Chondrocyte (in vitro differentiated cells): Measurements from ENCODE around the gene SMIM24. TPM values are rescaled to one million over a fixed set of nuclear protein-coding genes. Genes with fewer than 3 reads are reported as not detected.
A peak's percentile ranks its signal among the peaks of the same experiment; 100 is the strongest.

Experiments used
- DNase-seq: peaks from one replicate; pipeline ENCODE4 v3.0.0; 2021; ENCODE audit warnings: mixed read lengths, low spot score
- H3K27ac Mint-ChIP-seq: one replicate; pipeline ENCODE4 v1.8.0; 2021; ENCODE audit warnings: mild to moderate bottlenecking, moderate library complexity, mixed read lengths; ENCODE audit not compliant: unreplicated experiment
- H3K27me3 Mint-ChIP-seq: 2 replicates; pipeline ENCODE4 v1.8.0; 2021; ENCODE audit warnings: low read depth, mixed read lengths
- H3K36me3 Mint-ChIP-seq: 2 replicates; pipeline ENCODE4 v1.8.0; 2021; ENCODE audit warnings: low read depth, mixed read lengths
- H3K4me1 Mint-ChIP-seq: 2 replicates; pipeline ENCODE4 v1.8.0; 2021; ENCODE audit warnings: low read depth, mild to moderate bottlenecking, mixed read lengths
- H3K4me3 Mint-ChIP-seq: one replicate; pipeline ENCODE4 v1.8.0; 2021; ENCODE audit warnings: mild to moderate bottlenecking, moderate library complexity, mixed read lengths; ENCODE audit not compliant: unreplicated experiment
- H3K9me3 Mint-ChIP-seq: 2 replicates; pipeline ENCODE4 v1.8.0; 2021; ENCODE audit warnings: low read depth, mixed read lengths
- total RNA-seq: library from RNA; stranded (reverse); gene quantifications from 3 replicates; pipeline ENCODE4 v1.2.1, GENCODE V29; 2021
- TF ChIP-seq, protein P1 (sequence below): fragments of 200-600 bp; sonication (generic); IDR thresholded peaks from 2 replicates; pipeline ENCODE4 v1.5.0; 2021; ENCODE audit warnings: antibody characterized with exemption, mild to moderate bottlenecking, moderate library complexity

SMIM24 gene
- total RNA-seq, 1 donor from 2014 or later = not detected

DNA sequence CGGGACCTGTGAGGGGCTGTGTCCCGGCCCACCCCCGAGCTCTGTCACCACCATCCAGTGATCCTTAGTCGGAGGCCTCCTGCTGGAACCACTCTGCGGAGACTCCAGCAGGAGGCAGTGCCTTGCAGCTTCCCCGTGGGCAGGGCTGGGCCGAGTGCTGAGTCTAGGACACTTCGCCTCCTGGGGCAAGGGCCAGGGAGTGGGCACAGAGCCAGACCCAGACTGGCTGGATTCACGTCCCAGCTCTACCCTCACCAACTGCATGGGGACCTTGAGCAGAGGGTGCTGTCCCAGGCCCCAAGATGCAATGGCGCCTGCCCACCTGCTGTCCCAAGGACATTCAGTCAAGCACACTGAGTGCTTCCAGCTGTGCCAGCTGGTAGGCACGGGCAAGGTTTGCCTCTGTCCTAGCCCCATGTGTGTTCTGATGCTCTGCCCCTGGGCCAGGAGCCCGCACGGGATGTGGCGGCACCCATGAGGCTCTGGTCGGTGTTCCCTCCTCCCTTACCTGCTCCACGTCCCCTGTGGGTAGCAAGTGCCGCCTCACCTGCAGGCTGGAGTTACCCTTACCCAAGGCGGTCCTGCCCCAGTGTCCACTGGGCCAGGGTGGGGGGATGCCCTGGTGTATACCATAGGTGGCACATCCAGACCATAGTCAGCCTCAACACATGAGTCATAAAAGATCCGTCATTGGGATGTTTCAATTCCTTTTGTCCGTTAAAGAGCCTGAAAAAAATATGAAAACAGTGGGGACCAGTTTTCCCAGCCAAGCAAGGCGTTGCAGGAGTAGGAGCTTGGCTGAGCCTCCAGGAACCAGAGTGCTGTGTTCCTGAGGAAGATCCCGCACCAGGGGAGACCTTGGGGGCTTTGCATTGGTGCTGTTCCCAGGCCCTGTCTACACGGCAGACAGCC is 33.2 kb upstream of the SMIM24 start:
- DNase-seq = no peak
- no peak overlapping the region for H3K27ac Mint-ChIP-seq
- TF ChIP-seq, protein P1, sequence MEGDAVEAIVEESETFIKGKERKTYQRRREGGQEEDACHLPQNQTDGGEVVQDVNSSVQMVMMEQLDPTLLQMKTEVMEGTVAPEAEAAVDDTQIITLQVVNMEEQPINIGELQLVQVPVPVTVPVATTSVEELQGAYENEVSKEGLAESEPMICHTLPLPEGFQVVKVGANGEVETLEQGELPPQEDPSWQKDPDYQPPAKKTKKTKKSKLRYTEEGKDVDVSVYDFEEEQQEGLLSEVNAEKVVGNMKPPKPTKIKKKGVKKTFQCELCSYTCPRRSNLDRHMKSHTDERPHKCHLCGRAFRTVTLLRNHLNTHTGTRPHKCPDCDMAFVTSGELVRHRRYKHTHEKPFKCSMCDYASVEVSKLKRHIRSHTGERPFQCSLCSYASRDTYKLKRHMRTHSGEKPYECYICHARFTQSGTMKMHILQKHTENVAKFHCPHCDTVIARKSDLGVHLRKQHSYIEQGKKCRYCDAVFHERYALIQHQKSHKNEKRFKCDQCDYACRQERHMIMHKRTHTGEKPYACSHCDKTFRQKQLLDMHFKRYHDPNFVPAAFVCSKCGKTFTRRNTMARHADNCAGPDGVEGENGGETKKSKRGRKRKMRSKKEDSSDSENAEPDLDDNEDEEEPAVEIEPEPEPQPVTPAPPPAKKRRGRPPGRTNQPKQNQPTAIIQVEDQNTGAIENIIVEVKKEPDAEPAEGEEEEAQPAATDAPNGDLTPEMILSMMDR = no peak
- H3K27me3 Mint-ChIP-seq = no peaks in the 10 kb centered on the region
- H3K4me3 Mint-ChIP-seq = no peak overlapping the region
- no peaks in the 10 kb centered on the region for H3K9me3 Mint-ChIP-seq
- H3K4me1 Mint-ChIP-seq = peaks cover 29% of the 10 kb centered on the region
- H3K36me3 Mint-ChIP-seq = no peaks in the 10 kb centered on the region

- DNase-seq = no peak
- Mint-ChIP-seq H3K36me3 (no peaks in the 10 kb centered on the region), H3K27ac (no peak overlapping the region), H3K4me1 (peaks cover 34% of the 10 kb centered on the region), H3K9me3 (no peaks in the 10 kb centered on the region), H3K27me3 (no peaks in the 10 kb centered on the region), H3K4me3 (no peak overlapping the region)
- TF ChIP-seq, protein P1 = no peak
These were observed 32.4 kb upstream of the SMIM24 start for GRCh38 chr19:3512562-3513228.

- H3K36me3 Mint-ChIP-seq = no peaks in the 10 kb centered on the region
- H3K27ac Mint-ChIP-seq = no peak overlapping the region
- peaks cover 43% of the 10 kb centered on the region for H3K4me1 Mint-ChIP-seq
- H3K9me3 Mint-ChIP-seq = no peaks in the 10 kb centered on the region
- H3K27me3 Mint-ChIP-seq = no peaks in the 10 kb centered on the region
- H3K4me3 Mint-ChIP-seq = no peak overlapping the region
- no peak for DNase-seq
- TF ChIP-seq, protein P1 = no peak
These were observed 31.4 kb upstream of the SMIM24 start for GRCh38 chr19:3511506-3512251.

DNA sequence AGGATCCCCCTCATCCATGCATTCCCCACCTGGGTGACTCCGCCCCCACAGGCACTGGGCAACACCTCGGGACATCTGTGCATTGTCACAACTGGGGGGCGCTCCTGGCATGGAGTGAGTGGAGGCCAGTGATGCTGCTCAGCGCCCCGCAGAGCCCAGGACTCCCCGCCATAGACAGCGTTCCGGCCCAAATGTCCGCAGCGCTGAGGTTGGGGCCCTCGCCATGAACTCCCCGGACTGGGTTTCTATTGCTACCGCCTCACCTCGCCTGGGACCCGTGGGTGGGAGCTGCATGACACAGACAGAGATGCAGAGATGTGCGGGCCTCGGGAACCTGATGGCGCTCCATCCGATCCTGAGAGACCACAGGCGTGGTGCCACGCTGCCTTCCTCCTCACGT is 30.4 kb upstream of the SMIM24 start:
- H3K4me1 Mint-ChIP-seq = peaks cover 42% of the 10 kb centered on the region
- no peaks in the 10 kb centered on the region for H3K36me3 Mint-ChIP-seq
- no peaks in the 10 kb centered on the region for H3K27me3 Mint-ChIP-seq
- H3K27ac Mint-ChIP-seq = no peak overlapping the region
- no peaks in the 10 kb centered on the region for H3K9me3 Mint-ChIP-seq
- TF ChIP-seq, protein P1 = no peak
- DNase-seq = peak; percentile 85
- no peak overlapping the region for H3K4me3 Mint-ChIP-seq

DNA sequence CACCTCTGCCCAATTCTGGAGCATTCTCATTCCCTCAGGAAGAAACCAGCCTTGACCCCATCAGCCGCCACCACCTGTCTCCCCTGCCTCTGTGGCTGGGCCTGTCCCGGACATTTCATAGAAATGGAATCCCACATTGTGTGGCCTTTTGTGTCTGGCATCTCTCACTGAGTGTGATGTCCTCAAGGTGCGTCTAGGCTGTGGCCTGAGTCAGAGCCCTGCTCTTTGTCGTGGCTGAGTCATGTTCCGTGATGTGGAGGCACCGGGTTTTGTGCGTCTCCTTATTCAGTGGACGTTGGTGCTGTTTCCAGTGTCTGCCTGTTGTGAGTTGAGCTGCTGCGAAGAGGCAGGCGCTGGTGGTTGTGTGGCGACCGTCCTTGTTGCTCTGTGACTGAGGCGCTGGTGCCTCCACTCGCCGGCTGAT is 29.3 kb upstream of the SMIM24 start:
- DNase-seq = no peak
- no peak overlapping the region for H3K4me3 Mint-ChIP-seq
- H3K36me3 Mint-ChIP-seq = no peaks in the 10 kb centered on the region
- TF ChIP-seq, protein P1 = no peak
- H3K27ac Mint-ChIP-seq = peak overlapping the region; percentile 78
- peaks cover 44% of the 10 kb centered on the region for H3K4me1 Mint-ChIP-seq
- no peaks in the 10 kb centered on the region for H3K27me3 Mint-ChIP-seq
- no peaks in the 10 kb centered on the region for H3K9me3 Mint-ChIP-seq
